GM12878 (cell line): ENCODE results near the gene SPNS1. TPM values are rescaled to one million over a fixed set of nuclear protein-coding genes. Genes with fewer than 3 reads are reported as not detected.

ENCODE experiments used
- ATAC-seq: fragments of 200-7000 bp; cut with Tn5 transposase; 3 replicates; pipeline ENCODE4 v1.9.1; 2020; ENCODE audit warnings: mild to moderate bottlenecking, moderate library complexity
- BruUV-seq: library from RNA; stranded (reverse); fragments of 400-500 nt; replicated peaks from 2 replicates; lab custom pipeline; 2021; lab: Mats Ljungman, UMichigan
- CTCF ChIA-PET: fragments of 300-600 bp; sonication (Branson Sonifier 250); formaldehyde crosslinking; extraction: SDS; loops from one replicate; lab custom pipeline; 2021; ENCODE audit warnings: inconsistent platforms; lab: Yijun Ruan, JAX
- POLR2A ChIA-PET: fragments of 350-600 bp; formaldehyde crosslinking; extraction: SDS; loops from one replicate; lab custom pipeline; 2021; ENCODE audit warnings: inconsistent platforms; lab: Charles Lee
- RAD21 ChIA-PET: fragments of 300-600 bp; sonication (Branson Sonifier 250); formaldehyde crosslinking; loops from one replicate; lab custom pipeline; 2023; ENCODE audit warnings: antibody characterized with exemption; ENCODE audit not compliant: unreplicated experiment; lab: Charles Lee
- SMC1A ChIA-PET: fragments of 300-600 bp; sonication (Branson Sonifier 250); formaldehyde crosslinking; loops from one replicate; lab custom pipeline; 2023; ENCODE audit not compliant: unreplicated experiment, uncharacterized antibody; lab: Charles Lee
- DNase-seq: peaks from one replicate; pipeline ENCODE4 v3.0.0-alpha.2; 2011; ENCODE audit warnings: low read depth, low spot score
- FAIRE-seq: peaks from 3 replicates; lab custom pipeline; 2011; peaks lifted over from hg19 to GRCh38; lab: Jason Lieb, UNC
- H2AFZ ChIP-seq: 2 replicates; pipeline ENCODE4 v1.6.0; 2011; ENCODE audit warnings: low read depth, low read length, control low read depth; ENCODE audit not compliant: control insufficient read depth
- H3K27ac ChIP-seq: 2 replicates; pipeline ENCODE4 v1.5.1; 2011; ENCODE audit warnings: control low read depth; ENCODE audit not compliant: control insufficient read depth, insufficient read depth
- H3K27me3 ChIP-seq, 2 experiments: replicated peaks in 1 of 2; 2 replicates each; pipeline versions ENCODE4 v1.6.0 to v1.6.1; 2011; ENCODE audit warnings: low read length in 1 of 2; ENCODE audit not compliant: control insufficient read depth in 2 of 2, insufficient read depth in 2 of 2
- H3K36me3 ChIP-seq, 2 experiments: 2 replicates each; pipeline ENCODE4 v1.5.1; 2011; ENCODE audit warnings: low read length in 1 of 2; ENCODE audit not compliant: control insufficient read depth in 2 of 2, insufficient read depth in 2 of 2
- H3K4me1 ChIP-seq: 2 replicates; pipeline ENCODE4 v1.6.1; 2011; ENCODE audit warnings: mild to moderate bottlenecking, low read length, moderate library complexity, mixed read lengths; ENCODE audit not compliant: control insufficient read depth, insufficient read depth
- H3K4me2 ChIP-seq: 2 replicates; pipeline ENCODE4 v1.6.0; 2011; ENCODE audit warnings: control low read depth; ENCODE audit not compliant: control insufficient read depth, insufficient read depth
- H3K4me3 ChIP-seq: fragments of 200-600 bp; sonication (generic); 2 replicates; pipeline ENCODE4 v1.5.1; 2016
- H3K79me2 ChIP-seq: 2 replicates; pipeline ENCODE4 v1.6.0; 2011; ENCODE audit warnings: low read length; ENCODE audit not compliant: control insufficient read depth, insufficient read depth
- H3K9ac ChIP-seq: 2 replicates; pipeline ENCODE4 v1.8.0; 2011; ENCODE audit warnings: low read length, control low read depth, mixed read lengths; ENCODE audit not compliant: control insufficient read depth, insufficient read depth
- H3K9me3 ChIP-seq: replicated peaks from 3 replicates; pipeline ENCODE4 v1.5.1; 2011; ENCODE audit warnings: mild to moderate bottlenecking, low read length; ENCODE audit not compliant: control insufficient read depth, insufficient read depth
- H4K20me1 ChIP-seq: 2 replicates; pipeline ENCODE4 v1.6.0; 2011; ENCODE audit not compliant: control insufficient read depth, insufficient read depth
- CHD4 ChIP-seq: fragments of 200-600 bp; sonication (generic); IDR thresholded peaks from 2 replicates; pipeline ENCODE4 v1.6.1; 2016; ENCODE audit warnings: mild to moderate bottlenecking
- EZH2 ChIP-seq: IDR thresholded peaks from 2 replicates; pipeline ENCODE4 v1.6.1; 2012; ENCODE audit warnings: low read depth, mild to moderate bottlenecking, control low read depth, inconsistent platforms, low read length, borderline replicate concordance; ENCODE audit not compliant: control insufficient read depth
- FOS ChIP-seq: IDR thresholded peaks from 3 replicates; pipeline ENCODE4 v1.6.1; 2011; ENCODE audit warnings: borderline replicate concordance; ENCODE audit not compliant: insufficient read length; ENCODE audit errors: extremely low read depth
- JUNB ChIP-seq: IDR thresholded peaks from 2 replicates; pipeline ENCODE4 v1.6.1; 2016; ENCODE audit warnings: antibody characterized with exemption, mild to moderate bottlenecking
- LARP7 ChIP-seq: fragments of 450-650 bp; IDR thresholded peaks from 2 replicates; pipeline ENCODE4 v1.6.1; 2017; ENCODE audit warnings: mild to moderate bottlenecking
- MTA3 ChIP-seq: IDR thresholded peaks from 2 replicates; pipeline ENCODE4 v1.6.1; 2012; ENCODE audit warnings: low read length, inconsistent platforms, borderline replicate concordance
- SIX5 ChIP-seq: IDR thresholded peaks from 2 replicates; pipeline ENCODE4 v1.6.1; 2011; ENCODE audit warnings: mild to moderate bottlenecking, low read depth, low read length, moderate library complexity; ENCODE audit not compliant: severe bottlenecking
- SP1 ChIP-seq: IDR thresholded peaks from one replicate; pipeline ENCODE4 v1.6.1; 2011; ENCODE audit warnings: low read depth, low read length
- WGBS: methylation state at CpG from one replicate; pipeline ENCODE4 v1.1.6; 2016; ENCODE audit warnings: low lambda C conversion rate; ENCODE audit not compliant: insufficient replicate concordance, insufficient coverage; ENCODE audit errors: missing lambda C conversion rate; 5-methylcytosine and 5-hydroxymethylcytosine counted together
- in situ Hi-C: fragments of 300-500 bp; cut with MboI; formaldehyde crosslinking; loops from 9 replicates; pipeline ENCODE4 v1.14.3; 2018; ENCODE audit warnings: mixed read lengths
- intact Hi-C: fragments of 100-400 bp; cut with micrococcal nuclease; formaldehyde crosslinking; loops from one replicate; pipeline ENCODE4 v1.14.2; 2022; ENCODE audit not compliant: unreplicated experiment
- polyA plus RNA-seq, 11 experiments: library from polyadenylated mRNA; depleted of rRNA in 4 of 11; unstranded in 6 of 11; stranded (reverse) in 5 of 11; fragments of >200 nt; fragmentation: Nextera tagmentation in 4 of 11; fragmentation: Illumina TruSeq in 1 of 11; extraction: Ambion mirVana in 4 of 11; extraction: Trizol in 1 of 11; gene quantifications; 1 replicate in 1 of 11; 2 replicates in 10 of 11; pipeline versions ENCODE4 v1.2.1 to v1.2.3, GENCODE V29; 2011 to 2016; ENCODE audit warnings: inconsistent platforms in 2 of 11, missing spikeins in 2 of 11, low read depth in 1 of 11
- total RNA-seq, 4 experiments: library from RNA; depleted of rRNA in 3 of 4; stranded (reverse); fragments of >200 nt in 3 of 4; fragmentation: Illumina TruSeq in 1 of 4; extraction: Trizol in 1 of 4; gene quantifications; 2 replicates each; pipeline versions ENCODE4 v1.2.1 to v1.2.3, GENCODE V29; 2013 to 2021
- TF ChIP-seq, protein P1 (sequence below), 3 experiments: IDR thresholded peaks in 2 of 3; conservative IDR thresholded peaks in 1 of 3; 2 replicates each; pipeline ENCODE4 v1.5.1; 2011; ENCODE audit warnings: low read depth in 3 of 3, low read length in 3 of 3, mild to moderate bottlenecking in 3 of 3, control low read depth in 2 of 3, moderate library complexity in 2 of 3, inconsistent platforms in 1 of 3, mixed read lengths in 1 of 3; ENCODE audit not compliant: control insufficient read depth in 2 of 3, insufficient read depth in 1 of 3; ENCODE audit errors: extremely low read depth in 1 of 3
- TF ChIP-seq, protein P2 (sequence below): fragments of 450-650 bp; IDR thresholded peaks from 2 replicates; pipeline ENCODE4 v1.6.1; 2017; ENCODE audit warnings: mild to moderate bottlenecking, moderate library complexity
- TF ChIP-seq, protein P3 (sequence below): IDR thresholded peaks from 2 replicates; pipeline ENCODE4 v1.6.1; 2012; ENCODE audit warnings: low read depth, low read length, improper control_type of control experiment
- TF ChIP-seq, protein P4 (sequence below): fragments of 450-650 bp; IDR thresholded peaks from 2 replicates; pipeline ENCODE4 v1.6.1; 2017; ENCODE audit warnings: mild to moderate bottlenecking

SPNS1 gene
- total and polyA plus RNA-seq, 10 of the 15 experiments (the other 5 are each of a cell fraction or from before 2014, with no cell fraction given), result 0.16 to 37.6 (median 12.0) TPM

DNA sequence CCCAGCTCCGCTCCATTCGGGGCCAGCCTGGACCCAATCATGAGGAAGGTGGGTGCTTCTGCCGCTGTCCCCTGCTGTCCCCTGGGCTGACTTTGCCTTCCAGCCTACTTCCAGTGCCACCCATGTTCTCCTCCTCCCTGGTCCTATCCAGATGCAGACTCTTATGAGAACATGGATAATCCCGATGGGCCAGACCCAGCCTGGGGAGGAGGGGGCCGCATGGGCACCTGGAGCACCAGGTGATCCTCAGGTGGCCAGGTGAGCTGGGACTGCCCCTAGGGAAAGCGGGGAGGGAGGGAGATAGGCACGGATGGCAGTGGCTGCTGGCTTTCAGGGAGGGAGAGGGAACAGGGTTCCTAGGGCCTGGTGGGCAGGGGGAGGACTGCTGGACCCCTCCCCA lies 35.9 kb upstream of the SPNS1 start:
- in situ Hi-C loops (no loop called here), intact Hi-C loops (no loop called here)
- FAIRE-seq (no peak), DNase-seq (no peak), ATAC-seq (no peak)
- no peaks in the 10 kb centered on the region; the same call in none of the 2 replicates for H3K79me2 ChIP-seq
- no peak overlapping the region for H3K4me3 ChIP-seq
- peaks cover 0 to 6% of the 10 kb centered on the region in 2 experiments; a peak in 1 of 4 replicates for H3K36me3 ChIP-seq
- no peak overlapping the region for H3K4me2 ChIP-seq
- ChIA-PET CTCF (no interaction called here), RAD21 (no interaction called here), SMC1A (interaction anchor here (2.8 kb wide), 1 partner anchor 15 kb away, joined by 13 read pairs; no protein-coding TSS in a partner anchor), POLR2A (interaction anchor here (0.5 kb wide), 2 partner anchors 11 to 29 kb away, joined by 3 to 5 read pairs; no protein-coding TSS in a partner anchor)
- no peaks in the 10 kb centered on the region for H4K20me1 ChIP-seq
- H3K27ac ChIP-seq, result no peak overlapping the region
- BruUV-seq, result no TSS peak
- H3K9ac ChIP-seq, result no peak overlapping the region
- H2AFZ ChIP-seq, result no peak overlapping the region
- no peaks in the 10 kb centered on the region; the same call in 1 of the 2 replicates for H3K4me1 ChIP-seq
- no peaks in the 10 kb centered on the region for H3K27me3 ChIP-seq
- 86% methylated on average over 6 of the region's 7 CpGs for WGBS
- H3K9me3 ChIP-seq, result no peaks in the 10 kb centered on the region
- TF ChIP-seq, protein P1, sequence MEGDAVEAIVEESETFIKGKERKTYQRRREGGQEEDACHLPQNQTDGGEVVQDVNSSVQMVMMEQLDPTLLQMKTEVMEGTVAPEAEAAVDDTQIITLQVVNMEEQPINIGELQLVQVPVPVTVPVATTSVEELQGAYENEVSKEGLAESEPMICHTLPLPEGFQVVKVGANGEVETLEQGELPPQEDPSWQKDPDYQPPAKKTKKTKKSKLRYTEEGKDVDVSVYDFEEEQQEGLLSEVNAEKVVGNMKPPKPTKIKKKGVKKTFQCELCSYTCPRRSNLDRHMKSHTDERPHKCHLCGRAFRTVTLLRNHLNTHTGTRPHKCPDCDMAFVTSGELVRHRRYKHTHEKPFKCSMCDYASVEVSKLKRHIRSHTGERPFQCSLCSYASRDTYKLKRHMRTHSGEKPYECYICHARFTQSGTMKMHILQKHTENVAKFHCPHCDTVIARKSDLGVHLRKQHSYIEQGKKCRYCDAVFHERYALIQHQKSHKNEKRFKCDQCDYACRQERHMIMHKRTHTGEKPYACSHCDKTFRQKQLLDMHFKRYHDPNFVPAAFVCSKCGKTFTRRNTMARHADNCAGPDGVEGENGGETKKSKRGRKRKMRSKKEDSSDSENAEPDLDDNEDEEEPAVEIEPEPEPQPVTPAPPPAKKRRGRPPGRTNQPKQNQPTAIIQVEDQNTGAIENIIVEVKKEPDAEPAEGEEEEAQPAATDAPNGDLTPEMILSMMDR (IDR thresholded peaks at IDR 0.05 in 2 of 3, conservative IDR thresholded peaks at IDR 0.05 in 1 of 3; ENCODE audit: control insufficient read depth in 2 of 3, extremely low read depth in 1 of 3, insufficient read depth in 1 of 3, low read depth in 3 of 3, low read length in 3 of 3), result no peak
- no peak for TF ChIP-seq LARP7
- no peak for TF ChIP-seq EZH2
- no peak for TF ChIP-seq SIX5
- no peak for TF ChIP-seq CHD4
- TF ChIP-seq, protein P2, sequence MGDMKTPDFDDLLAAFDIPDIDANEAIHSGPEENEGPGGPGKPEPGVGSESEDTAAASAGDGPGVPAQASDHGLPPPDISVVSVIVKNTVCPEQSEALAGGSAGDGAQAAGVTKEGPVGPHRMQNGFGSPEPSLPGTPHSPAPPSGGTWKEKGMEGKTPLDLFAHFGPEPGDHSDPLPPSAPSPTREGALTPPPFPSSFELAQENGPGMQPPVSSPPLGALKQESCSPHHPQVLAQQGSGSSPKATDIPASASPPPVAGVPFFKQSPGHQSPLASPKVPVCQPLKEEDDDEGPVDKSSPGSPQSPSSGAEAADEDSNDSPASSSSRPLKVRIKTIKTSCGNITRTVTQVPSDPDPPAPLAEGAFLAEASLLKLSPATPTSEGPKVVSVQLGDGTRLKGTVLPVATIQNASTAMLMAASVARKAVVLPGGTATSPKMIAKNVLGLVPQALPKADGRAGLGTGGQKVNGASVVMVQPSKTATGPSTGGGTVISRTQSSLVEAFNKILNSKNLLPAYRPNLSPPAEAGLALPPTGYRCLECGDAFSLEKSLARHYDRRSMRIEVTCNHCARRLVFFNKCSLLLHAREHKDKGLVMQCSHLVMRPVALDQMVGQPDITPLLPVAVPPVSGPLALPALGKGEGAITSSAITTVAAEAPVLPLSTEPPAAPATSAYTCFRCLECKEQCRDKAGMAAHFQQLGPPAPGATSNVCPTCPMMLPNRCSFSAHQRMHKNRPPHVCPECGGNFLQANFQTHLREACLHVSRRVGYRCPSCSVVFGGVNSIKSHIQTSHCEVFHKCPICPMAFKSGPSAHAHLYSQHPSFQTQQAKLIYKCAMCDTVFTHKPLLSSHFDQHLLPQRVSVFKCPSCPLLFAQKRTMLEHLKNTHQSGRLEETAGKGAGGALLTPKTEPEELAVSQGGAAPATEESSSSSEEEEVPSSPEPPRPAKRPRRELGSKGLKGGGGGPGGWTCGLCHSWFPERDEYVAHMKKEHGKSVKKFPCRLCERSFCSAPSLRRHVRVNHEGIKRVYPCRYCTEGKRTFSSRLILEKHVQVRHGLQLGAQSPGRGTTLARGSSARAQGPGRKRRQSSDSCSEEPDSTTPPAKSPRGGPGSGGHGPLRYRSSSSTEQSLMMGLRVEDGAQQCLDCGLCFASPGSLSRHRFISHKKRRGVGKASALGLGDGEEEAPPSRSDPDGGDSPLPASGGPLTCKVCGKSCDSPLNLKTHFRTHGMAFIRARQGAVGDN, result no peak
- no peak for TF ChIP-seq FOS
- no peak for TF ChIP-seq MTA3
- no peak for TF ChIP-seq JUNB
- TF ChIP-seq, protein P3, sequence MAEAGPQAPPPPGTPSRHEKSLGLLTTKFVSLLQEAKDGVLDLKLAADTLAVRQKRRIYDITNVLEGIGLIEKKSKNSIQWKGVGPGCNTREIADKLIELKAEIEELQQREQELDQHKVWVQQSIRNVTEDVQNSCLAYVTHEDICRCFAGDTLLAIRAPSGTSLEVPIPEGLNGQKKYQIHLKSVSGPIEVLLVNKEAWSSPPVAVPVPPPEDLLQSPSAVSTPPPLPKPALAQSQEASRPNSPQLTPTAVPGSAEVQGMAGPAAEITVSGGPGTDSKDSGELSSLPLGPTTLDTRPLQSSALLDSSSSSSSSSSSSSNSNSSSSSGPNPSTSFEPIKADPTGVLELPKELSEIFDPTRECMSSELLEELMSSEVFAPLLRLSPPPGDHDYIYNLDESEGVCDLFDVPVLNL, result no peak
- no peak for TF ChIP-seq SP1
- TF ChIP-seq, protein P4, sequence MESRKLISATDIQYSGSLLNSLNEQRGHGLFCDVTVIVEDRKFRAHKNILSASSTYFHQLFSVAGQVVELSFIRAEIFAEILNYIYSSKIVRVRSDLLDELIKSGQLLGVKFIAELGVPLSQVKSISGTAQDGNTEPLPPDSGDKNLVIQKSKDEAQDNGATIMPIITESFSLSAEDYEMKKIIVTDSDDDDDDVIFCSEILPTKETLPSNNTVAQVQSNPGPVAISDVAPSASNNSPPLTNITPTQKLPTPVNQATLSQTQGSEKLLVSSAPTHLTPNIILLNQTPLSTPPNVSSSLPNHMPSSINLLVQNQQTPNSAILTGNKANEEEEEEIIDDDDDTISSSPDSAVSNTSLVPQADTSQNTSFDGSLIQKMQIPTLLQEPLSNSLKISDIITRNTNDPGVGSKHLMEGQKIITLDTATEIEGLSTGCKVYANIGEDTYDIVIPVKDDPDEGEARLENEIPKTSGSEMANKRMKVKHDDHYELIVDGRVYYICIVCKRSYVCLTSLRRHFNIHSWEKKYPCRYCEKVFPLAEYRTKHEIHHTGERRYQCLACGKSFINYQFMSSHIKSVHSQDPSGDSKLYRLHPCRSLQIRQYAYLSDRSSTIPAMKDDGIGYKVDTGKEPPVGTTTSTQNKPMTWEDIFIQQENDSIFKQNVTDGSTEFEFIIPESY, result no peak
